NCI-H446 treated with DMSO at 0.1 percent for 48 hours (cell line): ENCODE results near the gene WHRN.

Experiments
- DNase-seq: peaks from one replicate; lab custom pipeline; 2025; lab: John Stamatoyannopoulos, UW

The WHRN gene

GRCh38 chr9:114397848-114398605, 107.2 kb downstream of the WHRN start:
- DNase-seq = peak; percentile 61

GRCh38 chr9:114397219-114397847, 107.9 kb downstream of the WHRN start:
- no peak for DNase-seq

GRCh38 chr9:114396558-114397218, 108.6 kb downstream of the WHRN start:
- no peak for DNase-seq

GRCh38 chr9:114395768-114396167, 109.5 kb downstream of the WHRN start:
- no peak for DNase-seq

- no peak for DNase-seq
These were observed 110.0 kb downstream of the WHRN start for GRCh38 chr9:114395334-114395617.

- DNase-seq = no peak
These were observed 110.5 kb downstream of the WHRN start for GRCh38 chr9:114394523-114395333.

GRCh38 chr9:114392749-114393112, 112.5 kb downstream of the WHRN start:
- DNase-seq = no peak

- DNase-seq = no peak
These were observed 114.3 kb downstream of the WHRN start for GRCh38 chr9:114390952-114391351.

- no peak for DNase-seq
These were observed 115.5 kb downstream of the WHRN start for GRCh38 chr9:114389612-114390368.

- DNase-seq = no peak
These were observed 116.4 kb downstream of the WHRN start for GRCh38 chr9:114388764-114389375.

GRCh38 chr9:114388357-114388682, 117.0 kb downstream of the WHRN start:
- no peak for DNase-seq

GRCh38 chr9:114387680-114388356, 117.5 kb downstream of the WHRN start, which contains the start of gene AKNA:
Gene AKNA (minus strand): TSS chr9:114387982. CDS start chr9:114381333, 6,649 bp downstream.
- DNase-seq = no peak

- no peak for DNase-seq
These were observed 118.2 kb downstream of the WHRN start for GRCh38 chr9:114386886-114387679.

- DNase-seq = no peak
These were observed 118.8 kb downstream of the WHRN start for GRCh38 chr9:114386361-114386885.

- no peak for DNase-seq
These were observed 119.7 kb downstream of the WHRN start for GRCh38 chr9:114385397-114386181.

- no peak for DNase-seq
These were observed 120.4 kb downstream of the WHRN start for GRCh38 chr9:114384836-114385396.

GRCh38 chr9:114384341-114384740, 120.9 kb downstream of the WHRN start:
- no peak for DNase-seq

- no peak for DNase-seq
These were observed 121.6 kb downstream of the WHRN start for GRCh38 chr9:114383521-114384231.
